Activated naive CD8-positive, alpha-beta T cell (primary cell): ENCODE data around the gene ZDHHC14.
A peak's percentile ranks its signal among the peaks of the same experiment; 100 is the strongest.

ENCODE experiments used
- H3K27ac Mint-ChIP-seq: one replicate; pipeline ENCODE4 v1.8.0; 2021; ENCODE audit warnings: mixed read lengths
- H3K27me3 Mint-ChIP-seq: one replicate; pipeline ENCODE4 v1.8.0; 2021; ENCODE audit warnings: mixed read lengths
- H3K36me3 Mint-ChIP-seq: one replicate; pipeline ENCODE4 v1.8.0; 2021; ENCODE audit warnings: mixed read lengths
- H3K4me1 Mint-ChIP-seq: one replicate; pipeline ENCODE4 v1.8.0; 2021; ENCODE audit warnings: low read depth, mixed read lengths
- H3K4me3 Mint-ChIP-seq: one replicate; pipeline ENCODE4 v1.8.0; 2021; ENCODE audit warnings: mild to moderate bottlenecking, mixed read lengths
- H3K9me3 Mint-ChIP-seq: one replicate; pipeline ENCODE4 v1.8.0; 2021; ENCODE audit warnings: low read depth, mixed read lengths

Gene ZDHHC14

DNA sequence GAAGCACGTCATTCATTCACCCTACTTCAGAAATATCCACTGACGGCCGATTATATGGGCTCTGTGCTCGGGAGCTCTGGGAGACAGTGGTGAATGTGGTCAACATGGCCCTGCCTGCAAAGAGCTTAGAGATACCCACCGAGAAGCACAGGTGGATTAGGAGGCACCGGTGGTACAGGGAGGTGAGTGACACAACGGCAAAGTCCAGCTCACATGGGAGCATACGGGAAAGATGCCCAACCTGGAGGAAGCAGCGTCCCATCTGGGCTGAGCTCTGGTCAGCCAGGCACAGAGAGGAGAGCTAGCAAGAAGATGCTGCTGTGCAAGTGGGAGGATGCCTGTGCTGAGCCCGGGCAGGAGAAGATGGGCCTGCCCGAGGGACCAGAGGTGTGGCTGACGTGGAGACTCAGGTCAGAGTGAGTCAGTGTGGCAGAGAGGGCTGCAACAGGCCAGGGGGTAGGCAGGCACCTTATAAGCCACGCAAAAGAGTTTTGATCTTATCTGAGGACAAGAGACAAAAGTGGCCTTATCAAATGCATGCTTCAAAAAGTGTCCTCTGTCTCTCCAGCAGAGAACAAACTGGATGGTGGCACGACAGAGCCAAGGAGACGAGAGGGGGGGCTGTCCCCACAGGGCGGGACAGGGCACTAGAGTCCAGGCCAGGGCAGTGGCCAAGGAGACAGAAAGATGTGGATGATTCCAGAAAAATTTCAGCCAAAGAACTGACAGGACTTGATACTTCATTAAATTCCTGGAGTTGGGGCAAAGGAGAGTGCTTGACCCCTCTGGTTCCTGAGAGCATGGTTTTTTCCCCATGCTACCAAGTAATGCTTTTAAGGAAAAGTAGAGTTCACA lies 227.5 kb downstream of the ZDHHC14 start:
- peaks cover 2% of the 10 kb centered on the region for H3K4me1 Mint-ChIP-seq
- H3K27me3 Mint-ChIP-seq = no peaks in the 10 kb centered on the region
- no peaks in the 10 kb centered on the region for H3K9me3 Mint-ChIP-seq
- no peak overlapping the region for H3K27ac Mint-ChIP-seq
- no peak overlapping the region for H3K4me3 Mint-ChIP-seq
- no peaks in the 10 kb centered on the region for H3K36me3 Mint-ChIP-seq

DNA sequence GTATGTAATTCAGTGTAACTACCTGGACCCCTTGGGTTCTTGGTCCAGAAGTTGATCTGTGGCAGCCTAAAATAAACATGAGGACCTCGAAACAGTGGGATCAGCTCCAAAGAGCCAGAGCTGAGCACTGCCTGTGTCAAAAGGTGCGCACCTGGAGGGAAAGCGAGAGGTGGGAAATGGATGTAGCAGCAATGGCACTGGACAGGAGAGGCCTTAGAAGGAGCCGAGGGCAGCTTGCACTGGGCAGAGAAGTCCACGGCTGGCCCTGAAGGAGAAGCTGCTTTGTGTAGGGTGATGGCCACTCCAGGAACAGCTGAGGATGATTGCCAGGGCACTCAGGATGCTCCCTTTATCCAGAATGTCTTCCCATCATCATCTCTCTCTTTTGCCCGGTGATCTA lies 228.1 kb downstream of the ZDHHC14 start:
- Mint-ChIP-seq H3K9me3 (no peaks in the 10 kb centered on the region), H3K4me3 (no peak overlapping the region), H3K27me3 (no peaks in the 10 kb centered on the region), H3K4me1 (peaks cover 2% of the 10 kb centered on the region), H3K27ac (no peak overlapping the region), H3K36me3 (no peaks in the 10 kb centered on the region)

DNA sequence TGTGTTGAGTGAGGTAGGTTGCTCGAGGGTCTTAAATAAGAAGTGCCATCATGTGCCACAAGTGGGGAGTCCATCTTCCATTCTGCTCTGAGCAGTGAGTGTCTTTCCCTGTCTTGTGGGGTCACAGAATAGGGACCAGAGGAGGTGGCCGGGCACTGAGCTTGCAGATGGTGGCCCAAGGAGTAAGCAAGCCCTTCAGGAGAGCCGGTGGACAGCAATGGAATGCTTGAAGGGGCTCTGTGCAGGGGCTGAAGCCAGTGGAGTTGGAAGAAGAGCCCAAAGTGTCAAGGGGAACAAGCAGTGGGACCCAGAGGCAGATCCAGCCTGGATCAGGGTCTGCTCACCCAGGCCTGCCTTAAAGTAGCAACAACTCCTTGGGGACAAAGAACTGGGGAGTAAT lies 228.6 kb downstream of the ZDHHC14 start:
- Mint-ChIP-seq H3K4me3 (no peak overlapping the region), H3K36me3 (no peaks in the 10 kb centered on the region), H3K9me3 (no peaks in the 10 kb centered on the region), H3K27me3 (no peaks in the 10 kb centered on the region), H3K27ac (peak overlapping the region; percentile 41), H3K4me1 (peaks cover 2% of the 10 kb centered on the region)

DNA sequence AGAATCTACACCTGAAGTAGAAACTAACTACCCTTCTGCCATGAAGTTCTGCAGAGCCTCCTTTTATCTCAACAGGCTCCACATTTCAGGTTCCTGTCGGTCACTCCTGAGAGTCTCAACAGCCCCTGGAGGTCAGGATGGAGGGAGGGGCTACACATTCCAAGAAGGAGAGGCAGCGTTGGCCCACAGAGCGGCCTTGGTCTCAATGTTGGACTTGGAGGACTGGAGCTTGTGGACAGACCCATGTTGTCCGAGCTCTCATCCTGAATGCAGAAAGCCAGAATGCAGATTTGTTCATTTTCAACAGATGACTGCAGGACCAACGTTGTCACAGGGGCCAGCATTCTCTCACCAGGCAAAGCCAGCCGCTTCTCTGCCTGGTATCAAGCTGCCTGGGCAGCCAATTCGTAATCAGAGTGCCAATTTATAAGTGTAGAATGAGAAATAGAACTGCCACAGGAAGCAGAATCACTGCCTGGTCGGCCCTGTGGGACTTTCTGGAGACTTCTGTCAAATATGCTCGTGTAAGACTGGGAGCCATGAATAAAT lies 229.5 kb downstream of the ZDHHC14 start:
- no peaks in the 10 kb centered on the region for H3K36me3 Mint-ChIP-seq
- no peak overlapping the region for H3K4me3 Mint-ChIP-seq
- no peak overlapping the region for H3K27ac Mint-ChIP-seq
- peaks cover 2% of the 10 kb centered on the region for H3K4me1 Mint-ChIP-seq
- no peaks in the 10 kb centered on the region for H3K27me3 Mint-ChIP-seq
- no peaks in the 10 kb centered on the region for H3K9me3 Mint-ChIP-seq

DNA sequence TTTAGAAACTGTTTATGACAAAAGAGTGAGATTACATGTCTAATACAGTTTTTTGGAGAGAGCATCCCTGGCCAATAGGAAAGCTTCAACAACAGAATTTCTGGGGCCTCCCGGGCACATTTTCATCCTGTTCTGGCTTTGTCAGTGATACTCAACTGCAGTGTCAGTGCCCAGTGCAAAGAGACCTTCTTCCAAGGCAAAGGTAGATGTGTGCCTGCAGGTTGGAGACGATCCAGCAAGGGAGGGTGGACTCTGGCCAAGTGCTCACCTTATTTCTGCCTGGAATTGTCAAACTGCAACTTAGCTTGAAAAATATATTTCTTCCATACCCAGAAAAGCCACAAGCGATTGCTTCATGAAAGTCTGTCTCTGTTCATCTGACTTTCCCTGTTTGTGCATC lies 230.4 kb downstream of the ZDHHC14 start:
- H3K4me3 Mint-ChIP-seq = no peak overlapping the region
- no peaks in the 10 kb centered on the region for H3K36me3 Mint-ChIP-seq
- no peaks in the 10 kb centered on the region for H3K27me3 Mint-ChIP-seq
- no peaks in the 10 kb centered on the region for H3K9me3 Mint-ChIP-seq
- no peak overlapping the region for H3K27ac Mint-ChIP-seq
- peaks cover 2% of the 10 kb centered on the region for H3K4me1 Mint-ChIP-seq

DNA sequence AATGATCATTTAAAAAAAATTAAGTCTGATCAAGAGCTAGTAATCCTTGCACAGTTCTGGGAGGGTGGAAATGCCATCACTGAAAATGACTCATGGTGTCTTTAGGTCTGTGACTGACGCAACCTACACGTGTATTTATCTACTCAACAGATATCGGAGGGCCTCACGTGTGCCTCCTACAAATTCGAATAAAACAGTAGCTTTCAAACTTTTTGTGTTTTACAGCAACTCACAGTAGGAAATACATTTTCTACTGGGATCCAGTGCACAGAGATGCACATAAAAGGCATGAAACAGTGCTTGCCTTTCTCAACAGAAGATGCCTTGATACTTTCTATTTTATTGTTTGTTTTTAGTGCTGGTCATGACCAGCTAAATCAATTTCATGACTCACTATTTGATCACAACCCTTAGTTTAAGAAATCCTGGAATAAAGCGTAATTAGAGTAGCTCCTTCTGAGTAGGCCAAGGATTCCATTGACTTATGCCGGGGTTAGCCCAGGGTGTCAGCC lies 232.1 kb downstream of the ZDHHC14 start:
- H3K4me1 Mint-ChIP-seq = no peaks in the 10 kb centered on the region

DNA sequence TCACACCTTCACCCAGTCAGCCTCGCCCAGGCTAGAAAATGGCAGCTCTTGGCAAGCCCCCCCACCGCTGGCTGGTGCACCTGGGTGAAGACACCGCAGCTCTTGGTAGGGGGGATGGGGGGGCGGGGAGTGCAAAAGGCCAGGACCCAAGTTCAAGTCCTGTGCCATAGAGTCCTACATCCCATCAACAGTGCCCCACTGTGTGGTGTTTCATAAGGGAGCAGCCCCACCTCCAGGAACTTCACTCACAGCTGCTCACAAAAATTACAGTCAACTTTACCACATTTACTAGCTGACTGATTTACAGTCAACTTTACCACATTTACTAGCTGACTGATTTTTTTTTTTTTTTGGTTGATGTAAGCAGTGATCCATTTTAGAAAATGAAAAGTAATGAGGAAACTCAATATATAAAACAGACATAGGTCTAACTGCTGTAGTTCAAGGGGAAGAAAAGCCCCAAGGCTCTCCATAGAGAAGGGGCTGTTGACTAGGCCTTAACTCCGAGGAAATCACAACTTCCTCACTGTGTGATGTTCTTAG lies 233.1 kb downstream of the ZDHHC14 start:
- H3K4me3 Mint-ChIP-seq = no peak overlapping the region
- no peaks in the 10 kb centered on the region for H3K36me3 Mint-ChIP-seq
- H3K27me3 Mint-ChIP-seq = no peaks in the 10 kb centered on the region
- no peaks in the 10 kb centered on the region for H3K4me1 Mint-ChIP-seq
- no peaks in the 10 kb centered on the region for H3K9me3 Mint-ChIP-seq
- H3K27ac Mint-ChIP-seq = no peak overlapping the region

More for the DNA sequence above, 232.1 kb downstream of the ZDHHC14 start:
- Mint-ChIP-seq H3K36me3 (no peaks in the 10 kb centered on the region), H3K4me3 (no peak overlapping the region), H3K9me3 (no peaks in the 10 kb centered on the region), H3K27me3 (no peaks in the 10 kb centered on the region), H3K27ac (no peak overlapping the region)

DNA sequence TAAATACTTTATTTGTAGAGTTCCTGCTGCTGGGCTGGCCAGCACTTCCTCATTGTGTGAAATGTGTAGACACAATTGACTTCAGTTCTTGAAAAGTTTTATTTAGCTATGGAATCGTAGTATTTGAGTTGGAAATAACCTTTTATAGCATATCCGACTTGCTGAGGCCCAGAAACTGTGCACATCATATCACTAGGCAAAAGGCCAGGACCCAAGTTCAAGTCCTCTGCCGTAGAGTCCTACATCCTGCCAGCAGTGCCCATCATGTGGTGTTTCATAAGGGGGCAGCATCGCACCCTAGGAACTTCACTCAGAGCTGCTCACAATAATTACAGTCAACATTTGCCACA lies 234.4 kb downstream of the ZDHHC14 start:
- Mint-ChIP-seq H3K27ac (no peak overlapping the region), H3K9me3 (no peaks in the 10 kb centered on the region), H3K36me3 (no peaks in the 10 kb centered on the region), H3K27me3 (no peaks in the 10 kb centered on the region), H3K4me3 (no peak overlapping the region), H3K4me1 (no peaks in the 10 kb centered on the region)

DNA sequence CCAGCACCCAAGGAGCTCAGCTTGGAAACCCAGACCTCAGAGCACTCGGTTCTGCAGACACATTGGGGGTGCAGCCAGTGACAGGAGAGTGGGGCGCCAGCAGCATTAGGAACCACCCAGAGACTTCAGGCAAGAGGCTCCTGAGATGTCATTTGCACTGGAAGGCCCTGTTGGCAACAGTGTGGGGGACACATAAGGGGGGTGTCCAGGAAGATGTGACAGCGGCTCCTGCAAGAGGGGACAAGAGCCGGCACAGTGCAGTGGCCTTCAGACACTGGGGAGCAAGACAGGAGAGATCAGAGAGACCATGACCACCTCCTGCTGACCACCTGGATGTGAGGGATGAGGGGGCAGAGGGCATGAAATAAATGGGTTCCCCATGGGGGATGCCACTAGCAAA lies 235.0 kb downstream of the ZDHHC14 start:
- Mint-ChIP-seq H3K9me3 (no peaks in the 10 kb centered on the region), H3K27ac (no peak overlapping the region), H3K4me1 (no peaks in the 10 kb centered on the region), H3K27me3 (no peaks in the 10 kb centered on the region), H3K4me3 (no peak overlapping the region), H3K36me3 (no peaks in the 10 kb centered on the region)

DNA sequence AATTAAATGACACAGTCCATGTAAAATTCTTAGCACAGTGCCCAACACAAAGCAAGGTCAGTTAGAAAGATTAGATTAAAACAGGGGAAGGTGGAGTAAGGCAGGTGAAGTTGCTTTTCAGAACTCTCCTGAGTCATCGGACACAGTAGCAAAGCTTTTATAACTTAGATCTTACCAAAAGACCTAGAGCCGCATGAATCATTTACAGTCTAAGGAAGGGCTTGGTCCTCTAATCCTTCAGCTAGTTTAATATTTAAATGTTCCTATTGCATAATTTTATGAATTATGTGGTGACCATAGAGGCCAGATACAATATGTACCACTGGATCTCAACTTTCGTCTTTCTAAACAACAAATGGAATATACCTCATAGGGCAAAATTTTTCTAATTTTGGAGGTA lies 240.0 kb downstream of the ZDHHC14 start:
- no peak overlapping the region for H3K4me3 Mint-ChIP-seq
- no peaks in the 10 kb centered on the region for H3K36me3 Mint-ChIP-seq
- H3K9me3 Mint-ChIP-seq = peaks cover 3% of the 10 kb centered on the region
- H3K27me3 Mint-ChIP-seq = no peaks in the 10 kb centered on the region
- H3K27ac Mint-ChIP-seq = no peak overlapping the region
- no peaks in the 10 kb centered on the region for H3K4me1 Mint-ChIP-seq

DNA sequence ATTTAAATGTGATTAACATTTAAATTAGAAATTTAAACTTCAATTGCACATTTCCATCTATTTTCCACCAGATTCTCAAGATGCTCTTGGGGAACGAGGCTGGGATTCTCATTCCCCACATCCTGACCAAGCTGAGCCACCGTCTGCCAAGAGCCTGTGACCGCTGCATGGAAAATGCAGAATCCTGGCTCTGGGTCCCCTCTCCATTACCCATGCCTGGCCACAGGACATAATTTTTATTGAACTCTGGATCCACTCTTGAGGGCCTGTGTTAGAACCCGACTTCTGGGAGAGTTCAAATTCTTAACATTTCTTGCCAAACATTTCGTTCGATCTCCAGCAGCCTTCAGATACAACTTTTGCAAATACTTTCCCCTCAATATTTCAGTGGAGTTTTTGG lies 240.4 kb downstream of the ZDHHC14 start:
- H3K27me3 Mint-ChIP-seq = no peaks in the 10 kb centered on the region
- H3K4me1 Mint-ChIP-seq = no peaks in the 10 kb centered on the region
- H3K27ac Mint-ChIP-seq = no peak overlapping the region
- no peaks in the 10 kb centered on the region for H3K36me3 Mint-ChIP-seq
- no peak overlapping the region for H3K4me3 Mint-ChIP-seq
- peaks cover 3% of the 10 kb centered on the region for H3K9me3 Mint-ChIP-seq

DNA sequence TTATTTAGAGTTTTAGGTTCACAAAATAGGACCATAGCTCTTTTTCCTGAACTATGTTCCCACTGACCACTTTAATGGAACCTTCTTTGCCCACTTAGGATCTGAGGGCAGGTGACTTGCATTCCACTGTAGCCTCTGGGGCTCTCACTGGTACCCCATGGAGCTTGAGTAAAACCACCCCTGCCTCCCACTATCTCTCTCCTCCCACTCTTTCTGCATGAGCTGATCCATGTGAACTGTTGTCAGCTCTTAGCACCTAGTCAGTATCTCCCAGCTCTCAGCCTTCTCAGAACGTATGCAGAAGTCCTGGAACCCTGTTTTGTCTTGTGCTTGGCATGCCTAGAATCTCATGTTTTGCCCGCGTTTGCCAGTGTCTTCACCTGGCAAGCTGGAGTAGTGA lies 241.4 kb downstream of the ZDHHC14 start:
- Mint-ChIP-seq H3K36me3 (no peaks in the 10 kb centered on the region), H3K27ac (no peak overlapping the region), H3K27me3 (no peaks in the 10 kb centered on the region), H3K4me1 (no peaks in the 10 kb centered on the region), H3K9me3 (peaks cover 3% of the 10 kb centered on the region), H3K4me3 (no peak overlapping the region)

DNA sequence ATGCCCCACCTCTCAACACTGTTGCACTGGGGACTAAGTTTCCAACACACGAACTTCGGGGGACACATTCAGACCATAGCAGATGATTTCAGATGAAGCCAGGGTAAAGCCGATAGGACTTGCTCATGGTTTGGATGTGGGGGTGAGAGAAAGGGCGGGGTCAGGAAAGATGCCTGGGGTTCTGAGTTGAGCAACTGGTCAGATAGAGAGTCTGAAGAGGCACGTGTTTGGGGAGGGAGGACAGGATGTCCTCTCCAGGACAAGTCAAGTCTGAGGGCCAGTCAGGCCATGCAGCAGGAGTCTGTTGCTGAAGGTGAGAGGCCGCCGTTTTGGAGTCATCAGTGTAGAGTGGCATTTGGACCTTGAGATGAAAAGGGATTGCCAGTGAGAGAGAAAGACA lies 244.1 kb downstream of the ZDHHC14 start:
- no peaks in the 10 kb centered on the region for H3K27me3 Mint-ChIP-seq
- no peak overlapping the region for H3K4me3 Mint-ChIP-seq
- H3K27ac Mint-ChIP-seq = no peak overlapping the region
- no peaks in the 10 kb centered on the region for H3K36me3 Mint-ChIP-seq
- H3K4me1 Mint-ChIP-seq = peaks cover 14% of the 10 kb centered on the region
- peaks cover 3% of the 10 kb centered on the region for H3K9me3 Mint-ChIP-seq

DNA sequence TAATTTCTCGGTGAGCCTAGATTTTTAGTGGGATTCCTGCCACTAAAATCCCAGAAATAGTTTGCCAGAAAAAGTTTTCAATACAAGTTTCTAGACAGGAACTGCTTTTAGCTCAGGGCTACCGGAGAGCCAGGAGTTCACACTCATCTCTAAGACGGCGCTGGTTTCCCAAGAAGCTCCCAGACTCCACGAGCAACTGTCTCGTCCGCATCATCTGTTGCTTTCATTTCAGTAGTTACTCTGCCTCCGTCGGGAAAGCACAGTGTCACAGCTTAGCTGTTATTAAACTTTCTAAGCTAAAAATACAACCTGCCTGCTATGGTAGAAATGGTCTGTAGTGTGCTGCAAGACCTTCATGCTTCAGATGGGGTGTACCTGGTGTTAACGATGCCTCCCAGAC lies 244.8 kb downstream of the ZDHHC14 start:
- Mint-ChIP-seq H3K9me3 (peaks cover 3% of the 10 kb centered on the region), H3K4me1 (peaks cover 14% of the 10 kb centered on the region), H3K36me3 (no peaks in the 10 kb centered on the region), H3K4me3 (no peak overlapping the region), H3K27me3 (no peaks in the 10 kb centered on the region), H3K27ac (no peak overlapping the region)

DNA sequence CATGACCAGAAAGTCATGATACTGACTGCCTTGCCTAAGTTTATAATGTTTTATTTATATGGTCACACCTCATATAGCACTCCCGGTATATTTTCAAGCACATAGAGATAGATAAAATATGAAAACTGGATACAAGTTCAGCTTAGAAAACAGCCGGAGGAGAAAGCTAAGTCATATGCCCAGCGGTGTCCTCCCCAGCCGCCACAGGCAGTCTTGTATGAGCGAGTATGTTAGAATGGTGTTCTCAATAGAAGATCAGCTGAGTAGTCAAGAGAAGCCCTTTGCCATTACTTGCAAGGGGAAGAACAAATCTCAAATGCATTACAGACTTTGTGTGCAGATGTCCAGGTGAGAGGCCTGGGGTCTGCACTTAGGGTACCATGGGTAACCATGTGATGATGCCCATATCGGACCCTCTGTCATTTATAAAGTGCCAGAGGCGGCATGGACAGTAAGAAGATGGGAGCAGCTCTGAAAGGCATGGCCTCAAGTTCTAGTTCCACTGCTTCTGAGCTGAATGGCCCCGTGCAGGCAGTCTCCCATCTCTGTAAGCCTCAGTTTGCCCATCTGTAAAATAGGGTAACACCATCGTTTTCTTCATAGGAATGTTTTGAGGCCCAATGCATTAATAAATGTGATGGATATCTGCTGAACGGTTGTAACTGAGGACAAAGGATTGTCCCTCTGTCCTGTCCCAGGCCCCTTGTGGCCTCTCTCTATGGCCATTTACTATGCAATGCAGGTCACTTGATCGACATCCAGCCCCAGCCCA lies 246.4 kb downstream of the ZDHHC14 start:
- Mint-ChIP-seq H3K4me1 (peaks cover 14% of the 10 kb centered on the region), H3K36me3 (no peaks in the 10 kb centered on the region), H3K9me3 (peaks cover 3% of the 10 kb centered on the region), H3K4me3 (no peak overlapping the region), H3K27me3 (no peaks in the 10 kb centered on the region), H3K27ac (no peak overlapping the region)
